GM12875 (cell line): Measurements from ENCODE around the gene OTUD3.

Experiments
- H3K4me3 ChIP-seq: one replicate; pipeline ENCODE4 v1.5.1; 2011; ENCODE audit warnings: low read depth, low read length, control low read depth
- CTCF ChIP-seq: IDR thresholded peaks from 2 replicates; pipeline ENCODE4 v1.5.1; 2011; ENCODE audit warnings: low read depth, mild to moderate bottlenecking, control low read depth, inconsistent platforms, low read length, moderate library complexity, borderline replicate concordance; ENCODE audit not compliant: insufficient read depth

The OTUD3 gene

DNA sequence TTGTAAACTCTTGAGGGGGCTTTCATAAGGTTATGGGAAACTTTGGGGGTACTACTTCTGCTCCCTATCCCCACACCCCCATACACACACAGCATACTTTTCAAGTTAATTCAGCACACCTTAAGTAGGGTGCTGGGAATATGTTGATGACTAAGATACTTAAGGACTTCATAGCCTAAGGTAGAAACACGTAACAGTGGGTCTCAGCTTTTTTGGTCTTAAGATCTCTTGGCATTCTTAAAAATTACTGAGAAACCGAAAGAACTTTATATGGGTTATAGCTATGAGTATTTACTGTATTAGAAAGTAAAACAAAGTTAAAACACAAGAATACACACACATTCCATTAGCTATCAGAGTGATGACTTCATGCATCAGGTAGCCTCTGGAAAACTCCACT is 2.1 kb downstream of the OTUD3 start:
- H3K4me3 ChIP-seq = no peak overlapping the region
- TF ChIP-seq CTCF = no peak

- no peak overlapping the region for H3K4me3 ChIP-seq
- TF ChIP-seq CTCF = no peak
Measured at GRCh38 chr1:19885821-19886220, 3.6 kb downstream of the OTUD3 start.

DNA sequence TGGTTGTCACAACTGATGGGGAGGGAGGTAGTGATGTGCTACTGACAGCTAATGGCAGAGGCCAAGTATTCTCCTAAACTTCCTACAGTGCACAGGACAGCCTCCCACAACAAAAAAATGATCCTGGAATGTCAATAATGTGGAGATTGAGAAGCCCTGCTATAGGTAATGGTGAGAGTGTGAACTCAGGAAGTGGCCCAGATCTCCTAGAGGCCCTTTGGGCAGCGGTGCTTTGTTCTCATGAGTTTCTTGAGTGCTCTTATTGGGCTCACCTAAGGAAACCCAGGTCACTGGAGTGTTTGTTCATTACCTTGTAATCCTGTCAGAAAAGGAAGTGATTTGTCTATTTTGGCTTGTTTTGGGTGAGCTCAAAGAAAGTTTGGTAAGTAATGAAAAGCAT is 5.9 kb downstream of the OTUD3 start:
- no peak for TF ChIP-seq CTCF
- no peak overlapping the region for H3K4me3 ChIP-seq

DNA sequence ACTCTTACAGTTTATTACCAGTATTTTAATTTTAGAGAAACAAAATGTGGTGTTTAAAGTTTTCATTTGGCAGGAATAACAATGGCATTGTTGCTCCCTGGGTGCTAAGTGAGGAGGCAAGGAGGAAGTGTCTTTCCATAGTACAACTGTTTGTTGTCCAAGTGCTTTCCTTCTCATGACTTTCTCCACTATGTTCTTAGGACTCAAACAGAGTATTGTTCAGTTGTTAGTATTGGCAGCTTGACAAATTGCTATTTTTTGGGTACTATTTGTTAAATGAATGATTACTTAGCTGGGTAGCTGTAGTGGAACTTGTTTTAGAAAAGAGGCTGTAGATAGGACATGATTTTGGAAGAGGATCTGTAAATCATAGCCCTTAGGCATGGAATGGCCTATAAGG is 7.5 kb downstream of the OTUD3 start:
- no peak overlapping the region for H3K4me3 ChIP-seq
- no peak for TF ChIP-seq CTCF

DNA sequence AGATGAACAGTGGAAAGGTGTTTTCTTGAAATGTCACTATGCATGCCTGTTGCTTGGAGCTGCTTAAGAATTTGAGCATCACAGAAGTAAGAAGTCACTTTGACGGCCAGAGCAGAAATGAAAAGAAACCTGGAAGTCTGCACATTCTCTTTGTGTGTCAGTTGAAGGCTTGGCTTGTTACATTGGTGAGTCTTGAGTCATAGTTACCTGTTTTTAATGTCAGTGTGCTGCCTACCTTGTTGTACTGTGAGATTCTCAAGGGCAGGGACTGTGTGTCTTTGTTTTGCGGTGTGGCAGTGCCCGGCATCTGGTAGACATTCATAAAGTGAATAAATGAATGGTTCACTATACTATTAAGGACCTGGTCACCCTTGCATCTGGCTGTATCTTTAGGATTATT is 9.9 kb downstream of the OTUD3 start:
- no peak for TF ChIP-seq CTCF
- H3K4me3 ChIP-seq = no peak overlapping the region

GRCh38 chr1:19892628-19893168 is 10.5 kb downstream of the OTUD3 start:
- TF ChIP-seq CTCF = no peak
- no peak overlapping the region for H3K4me3 ChIP-seq

- H3K4me3 ChIP-seq = no peak overlapping the region
- no peak for TF ChIP-seq CTCF
Measured at GRCh38 chr1:19893687-19894086, 11.5 kb downstream of the OTUD3 start.
